ENCODE data around the gene PGAM2.

Gene PGAM2

DNA sequence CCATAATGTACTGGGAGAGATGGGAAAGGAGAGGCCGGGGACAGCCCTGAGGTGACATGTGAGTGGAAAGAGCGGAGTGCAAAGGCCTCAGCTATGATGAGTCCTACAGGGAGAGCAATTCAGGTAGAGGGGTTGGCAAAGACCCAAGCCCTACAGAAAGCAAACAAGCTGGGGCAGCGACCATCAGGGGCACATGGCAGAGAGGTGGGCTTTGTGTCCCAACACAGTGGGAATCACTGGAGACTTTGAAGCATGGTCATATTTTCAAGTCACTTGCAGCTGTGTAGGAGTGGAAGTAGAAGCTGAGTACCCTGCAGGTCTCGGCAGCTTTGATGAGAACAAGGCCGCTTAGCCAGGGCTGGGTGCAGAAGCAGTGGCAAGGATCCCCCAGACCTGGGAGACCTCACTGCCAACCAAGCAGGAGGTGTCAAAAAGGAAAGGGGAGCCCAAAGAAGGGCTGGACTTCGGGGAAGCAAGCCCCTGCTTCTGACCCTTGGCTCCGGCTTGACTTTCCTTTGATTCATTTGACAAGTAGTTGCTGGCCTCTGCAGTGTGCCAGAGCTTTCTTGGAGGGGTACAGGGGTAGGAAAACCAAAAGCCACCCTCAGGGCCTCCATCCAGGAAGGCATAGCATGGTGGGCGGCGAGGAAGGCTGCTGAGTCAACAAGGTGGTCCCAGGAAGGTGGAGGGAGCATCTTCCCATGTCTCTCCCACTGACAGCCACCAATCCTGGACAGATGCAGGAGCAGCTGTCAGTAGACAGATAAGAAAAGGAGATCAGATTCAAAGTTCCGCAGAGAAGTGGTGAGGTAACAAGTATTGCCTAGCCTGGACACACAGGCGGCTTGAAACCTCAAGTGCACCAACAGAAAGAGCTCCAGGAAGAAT is 1.9 kb upstream of the PGAM2 start:
- DNase-seq (ENCODE audit: low read depth in 2 of 2): no peak

DNA sequence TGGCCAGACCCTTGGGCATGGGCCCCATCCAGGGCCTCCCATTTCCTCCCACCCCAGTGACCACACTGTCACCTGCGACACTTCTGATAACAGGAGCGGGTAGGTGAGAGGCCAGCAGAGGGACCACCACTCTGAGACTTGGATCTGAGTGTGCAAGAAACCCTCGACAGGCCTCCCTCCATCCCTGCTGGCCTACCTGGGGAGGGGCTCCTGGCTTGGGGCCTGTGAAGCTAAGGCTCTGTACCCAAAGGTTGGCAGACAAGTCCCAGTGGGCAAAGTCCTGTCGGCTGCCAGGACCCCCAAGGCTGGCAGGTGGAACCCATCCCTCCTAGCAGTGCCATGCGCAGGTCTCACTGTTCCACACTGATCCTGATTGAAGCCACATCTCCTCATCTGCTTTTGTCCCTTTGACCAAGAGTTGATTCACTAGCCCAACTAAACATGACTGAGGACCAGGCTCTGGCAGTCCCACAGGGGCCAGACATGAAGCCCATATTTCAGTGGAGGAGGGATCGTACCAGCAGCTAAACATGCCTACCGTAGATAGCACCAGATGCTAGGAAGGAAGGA is 1.2 kb upstream of the PGAM2 start:
- DNase-seq (ENCODE audit: low read depth in 2 of 2): no peak

- DNase-seq (ENCODE audit: low read depth in 2 of 2): no peak
Measured at GRCh38 chr7:44066111-44066460, 719 bp upstream of the PGAM2 start.

GRCh38 chr7:44064791-44065430 is 456 bp downstream of the PGAM2 start:
- no peak for DNase-seq (ENCODE audit: low read depth in 2 of 2)

DNA sequence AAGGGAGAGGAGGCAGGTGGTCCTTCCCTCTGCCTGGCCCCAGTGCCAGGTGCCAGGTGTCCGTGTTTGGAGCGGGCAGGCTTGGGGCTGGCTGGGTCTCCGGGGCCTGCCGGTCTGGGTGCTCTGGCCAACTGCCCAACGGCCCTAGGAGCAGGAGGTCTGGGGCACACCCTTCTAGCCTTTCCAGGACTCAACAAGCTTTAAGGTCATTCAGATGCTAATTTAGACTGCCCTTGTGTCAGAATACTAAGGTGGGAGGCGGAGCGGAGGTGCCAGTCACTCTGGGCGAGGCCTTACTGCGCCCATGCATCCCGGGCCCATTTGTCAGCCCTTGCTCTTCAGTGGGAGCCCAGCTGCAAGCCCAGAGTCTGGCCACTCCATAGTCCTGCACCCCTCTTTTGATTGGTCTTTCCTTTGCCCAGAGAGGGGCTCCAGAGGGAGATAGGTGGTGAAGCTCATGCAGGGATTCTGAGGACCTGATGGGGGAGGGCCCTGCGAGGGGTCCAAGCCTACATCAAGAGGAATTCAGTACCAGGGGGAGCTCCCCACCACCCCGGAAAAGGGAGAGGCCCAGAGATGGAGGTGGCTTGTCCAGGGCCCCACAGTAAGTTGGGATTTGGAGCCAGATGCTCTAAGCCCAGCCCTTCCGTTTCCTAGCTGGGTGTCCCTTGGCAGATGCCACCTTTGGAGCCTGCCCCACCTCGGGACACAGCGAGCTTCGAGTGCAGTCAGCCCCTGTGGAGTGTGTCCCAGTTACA is 1.3 kb downstream of the PGAM2 start:
- DNase-seq (ENCODE audit: low read depth in 2 of 2): no peak

GRCh38 chr7:44063547-44063893 is 1.8 kb downstream of the PGAM2 start:
- DNase-seq (ENCODE audit: low read depth in 2 of 2): no peak

DNA sequence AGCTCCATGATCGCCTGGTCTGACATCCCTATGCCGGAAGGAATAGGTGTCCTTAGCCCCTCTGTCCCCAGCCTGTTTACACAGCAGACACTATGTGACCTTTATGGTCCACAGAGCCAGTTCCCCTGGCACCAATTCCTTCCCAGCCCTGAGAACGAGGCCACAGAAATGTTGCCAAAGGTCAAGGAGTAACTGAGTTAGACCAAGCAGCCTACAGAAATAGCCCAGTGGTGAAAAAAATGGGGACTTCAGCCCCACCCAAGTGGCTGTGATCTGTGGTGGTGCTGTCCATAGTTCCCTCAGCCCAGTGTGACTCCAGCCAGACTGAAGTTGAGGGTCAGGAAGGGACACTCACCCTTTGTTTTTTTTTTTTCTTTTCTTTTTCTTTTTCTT is 2.5 kb downstream of the PGAM2 start:
- no peak for DNase-seq (ENCODE audit: low read depth in 2 of 2)

DNA sequence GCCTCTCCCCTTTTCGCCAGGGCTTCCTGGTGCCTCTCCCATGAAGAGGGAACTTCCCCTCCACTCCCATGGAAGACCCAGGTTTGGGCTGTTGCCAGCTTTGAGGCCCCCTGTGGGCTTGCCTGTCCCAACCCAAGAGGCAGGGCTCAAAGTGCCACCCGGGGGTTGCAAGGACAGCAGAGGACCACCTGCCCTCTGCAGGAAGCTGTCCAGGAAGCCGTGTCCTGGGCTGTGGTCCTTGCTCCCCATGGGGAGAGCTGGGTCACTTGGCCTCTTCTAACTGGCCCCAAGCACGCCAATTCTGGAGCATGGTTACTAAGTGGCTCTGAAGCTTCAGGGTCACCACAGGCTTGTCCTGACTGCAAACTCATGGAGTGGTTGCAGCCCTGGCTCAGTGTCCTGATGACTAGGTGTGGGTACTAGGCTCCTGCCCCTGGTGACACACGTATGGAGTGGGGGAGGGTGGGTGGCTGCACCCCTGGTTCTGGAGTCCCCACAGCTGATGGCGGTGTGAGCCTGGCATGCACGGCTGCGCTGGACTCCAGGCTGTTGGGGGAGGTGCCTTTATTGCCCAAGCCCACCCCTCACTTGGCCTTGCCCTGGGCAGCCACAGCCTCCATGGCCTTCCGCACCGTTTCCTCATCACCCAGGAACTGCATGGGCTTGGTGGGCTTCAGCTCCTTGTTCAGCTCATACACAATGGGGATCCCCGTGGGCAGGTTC is 3.0 kb downstream of the PGAM2 start:
- no peak for DNase-seq (ENCODE audit: low read depth in 2 of 2)

DNA sequence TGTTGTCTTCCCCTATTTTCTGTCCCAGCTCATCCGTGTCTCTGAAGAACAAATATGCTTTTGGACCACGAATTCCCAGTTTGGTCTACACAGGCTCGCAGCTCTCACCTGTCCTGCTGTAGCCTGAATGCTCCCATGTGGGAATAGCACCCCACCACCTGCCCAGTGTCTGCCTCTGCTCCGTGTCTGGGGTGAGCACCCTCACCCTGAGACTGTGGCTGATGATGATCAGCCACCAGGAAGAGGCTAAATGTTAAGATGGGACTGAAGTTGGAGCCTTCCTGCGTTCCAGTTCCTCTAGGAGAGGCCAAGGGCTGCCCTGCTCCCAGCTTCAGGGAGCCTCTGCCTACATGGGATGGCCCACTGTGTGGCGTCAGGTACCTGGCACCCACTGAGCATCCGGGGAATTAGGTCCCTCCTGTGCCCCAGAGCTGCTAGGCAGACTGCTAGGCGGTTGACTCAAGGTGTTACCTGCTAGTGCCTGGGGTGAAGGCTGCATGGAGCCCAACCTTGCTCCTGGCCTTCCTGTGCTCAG is 3.7 kb downstream of the PGAM2 start:
- no peak for DNase-seq (ENCODE audit: low read depth in 2 of 2)

GRCh38 chr7:44060948-44061644 is 4.3 kb downstream of the PGAM2 start:
- DNase-seq (ENCODE audit: low read depth in 2 of 2): no peak

- DNase-seq (ENCODE audit: low read depth in 2 of 2): no peak
Measured at GRCh38 chr7:44060091-44060947, 5.0 kb downstream of the PGAM2 start.

- no peak for DNase-seq (ENCODE audit: low read depth in 2 of 2)
Measured at GRCh38 chr7:44059219-44060090, 5.9 kb downstream of the PGAM2 start.

DNA sequence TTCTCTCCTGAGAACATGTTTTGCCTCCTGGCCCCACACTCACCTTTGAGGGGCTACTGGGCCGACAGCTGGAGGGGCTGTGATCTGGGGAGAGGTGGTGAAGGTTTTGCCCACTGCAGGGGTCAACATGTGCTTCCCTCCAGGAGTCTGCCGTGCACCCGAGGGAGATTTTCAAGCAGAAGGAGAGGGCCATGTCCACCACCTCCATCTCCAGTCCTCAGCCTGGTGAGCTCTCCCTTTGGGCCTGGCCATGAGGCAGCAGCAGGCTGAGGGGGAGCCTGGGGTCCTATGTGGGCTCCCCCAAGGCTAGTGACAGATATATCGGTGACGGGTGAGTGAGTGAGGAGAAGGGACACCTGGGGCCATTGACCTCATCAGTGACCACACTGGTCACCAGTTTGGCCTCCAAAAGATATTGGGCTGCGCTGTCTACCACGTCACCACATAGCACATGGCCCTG is 6.6 kb downstream of the PGAM2 start:
- no peak for DNase-seq (ENCODE audit: low read depth in 2 of 2)

DNA sequence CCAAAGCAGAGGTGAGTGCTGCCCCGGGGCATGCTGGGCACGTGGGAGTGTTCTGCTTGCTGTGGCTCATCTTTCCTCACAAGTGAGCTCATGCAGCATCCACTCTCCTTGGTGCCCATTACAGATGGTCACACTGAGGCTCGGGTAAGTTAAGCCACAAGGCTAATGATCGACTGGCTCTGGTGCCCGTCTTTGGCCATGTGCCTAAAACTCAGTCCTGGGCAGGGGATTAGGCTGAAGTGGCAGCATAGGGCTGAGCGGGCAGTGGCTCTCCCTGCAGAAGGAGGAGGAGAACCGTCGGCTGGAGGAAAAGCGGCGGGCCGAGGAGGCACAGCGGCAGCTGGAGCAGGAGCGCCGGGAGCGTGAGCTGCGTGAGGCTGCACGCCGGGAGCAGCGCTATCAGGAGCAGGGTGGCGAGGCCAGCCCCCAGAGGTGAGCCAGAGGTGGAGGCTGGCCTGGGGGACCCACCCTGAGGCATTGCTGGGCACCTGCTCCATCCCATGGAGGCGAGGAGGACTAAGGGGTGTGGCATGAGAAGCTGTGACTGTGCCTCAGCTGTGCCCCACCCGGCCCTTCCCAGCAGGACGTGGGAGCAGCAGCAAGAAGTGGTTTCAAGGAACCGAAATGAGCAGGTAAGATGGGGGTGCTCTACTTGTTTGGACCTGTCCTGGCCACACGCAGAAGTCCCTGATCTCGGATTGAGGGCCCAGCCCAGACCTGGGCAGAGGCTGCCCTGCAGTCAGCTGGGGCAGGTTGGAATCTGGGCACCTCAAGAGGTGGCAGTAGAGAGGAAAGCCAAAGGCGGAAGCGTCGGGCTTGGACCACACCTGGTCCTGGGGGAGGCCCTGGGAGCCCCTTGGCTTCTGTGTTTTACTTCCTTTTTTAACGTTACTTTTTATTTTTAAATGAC is 7.3 kb downstream of the PGAM2 start:
- DNase-seq (ENCODE audit: low read depth in 2 of 2): no peak

- no peak for DNase-seq (ENCODE audit: low read depth in 2 of 2)
Measured at GRCh38 chr7:44057181-44057848, 8.1 kb downstream of the PGAM2 start.

GRCh38 chr7:44056681-44057080 is 8.7 kb downstream of the PGAM2 start:
- no peak for DNase-seq (ENCODE audit: low read depth in 2 of 2)

DNA sequence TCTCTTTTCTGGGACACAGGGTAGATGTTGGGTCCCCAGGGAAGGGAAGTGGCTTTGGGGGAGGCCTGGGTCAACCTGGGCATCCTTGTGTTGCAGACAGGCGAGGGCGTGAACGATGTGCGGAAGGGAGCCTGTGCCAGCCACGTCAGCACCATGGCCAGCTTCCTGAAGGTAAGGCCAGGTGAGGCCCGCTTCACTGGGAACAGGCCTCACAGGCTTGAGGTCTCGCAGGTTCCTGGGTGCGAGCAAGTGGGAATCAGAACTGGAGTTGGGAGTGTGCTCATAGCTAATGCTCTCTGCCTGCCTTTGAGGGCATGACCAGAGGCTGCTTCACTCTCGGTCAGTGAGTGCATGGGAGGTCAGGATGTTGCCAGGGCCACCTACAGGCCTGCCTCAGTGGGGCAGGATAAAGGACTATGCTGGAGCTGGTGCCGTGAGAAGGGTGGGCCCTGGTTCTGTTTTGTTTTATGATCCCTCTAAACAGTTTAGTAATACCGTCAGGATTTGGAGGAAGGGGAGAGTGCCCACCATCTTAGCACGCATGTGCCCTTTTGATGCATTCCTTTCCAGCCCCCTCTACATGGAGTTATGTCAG is 12.5 kb downstream of the PGAM2 start:
- DNase-seq (ENCODE audit: low read depth in 2 of 2): no peak

Measured in stimulated activated CD8-positive, alpha-beta memory T cell treated with anti-CD3 and anti-CD28 coated beads, Interleukin-15, amount 100 ng/mL, for 48 hours (primary cell).